GM23338 (cell line): ENCODE results near the gene PDE6H. TPM values are rescaled to one million over a fixed set of nuclear protein-coding genes. Genes with fewer than 3 reads are reported as not detected.

ENCODE experiments used
- ATAC-seq: fragments of 200-7000 bp; cut with Tn5 transposase; 3 replicates; pipeline ENCODE4 v1.9.1; 2020
- DNase-seq: peaks from one replicate; pipeline ENCODE4 v3.0.0-alpha.2; 2015; ENCODE audit warnings: low spot score
- H2AFZ ChIP-seq: fragments of 200-600 bp; sonication (generic); 2 replicates; pipeline ENCODE4 v1.8.0; 2016; ENCODE audit warnings: antibody characterized with exemption, mild to moderate bottlenecking, moderate library complexity
- H3F3A ChIP-seq: fragments of 200-600 bp; sonication (generic); replicated peaks from 2 replicates; pipeline ENCODE4 v1.8.0; 2017; ENCODE audit warnings: antibody characterized with exemption, mixed run types, low read depth
- H3K27ac ChIP-seq: fragments of 200-600 bp; sonication (generic); 2 replicates; pipeline ENCODE4 v1.6.1; 2016; ENCODE audit warnings: low read depth
- H3K27me3 ChIP-seq: fragments of 200-600 bp; sonication (generic); 2 replicates; pipeline ENCODE4 v1.8.0; 2016; ENCODE audit warnings: mild to moderate bottlenecking, mixed run types, moderate library complexity; ENCODE audit not compliant: insufficient read depth
- H3K36me3 ChIP-seq: fragments of 200-600 bp; sonication (generic); 2 replicates; pipeline ENCODE4 v1.8.0; 2016; ENCODE audit warnings: mild to moderate bottlenecking; ENCODE audit not compliant: insufficient read depth
- H3K4me1 ChIP-seq: fragments of 200-600 bp; sonication (generic); 2 replicates; pipeline ENCODE4 v1.8.0; 2016; ENCODE audit warnings: mild to moderate bottlenecking, moderate library complexity; ENCODE audit not compliant: insufficient read depth
- H3K4me2 ChIP-seq: fragments of 200-600 bp; sonication (generic); 2 replicates; pipeline ENCODE4 v1.7.1; 2017; ENCODE audit warnings: mixed run types
- H3K4me3 ChIP-seq: fragments of 200-600 bp; sonication (generic); 2 replicates; pipeline ENCODE4 v1.6.1; 2016; ENCODE audit warnings: mixed run types
- H3K79me2 ChIP-seq: fragments of 200-600 bp; sonication (generic); replicated peaks from 2 replicates; pipeline ENCODE4 v1.8.0; 2017; ENCODE audit warnings: mild to moderate bottlenecking; ENCODE audit not compliant: insufficient read depth
- H3K9me2 ChIP-seq: fragments of 200-600 bp; sonication (generic); 2 replicates; pipeline ENCODE4 v1.8.0; 2017; ENCODE audit not compliant: insufficient read depth
- H4K20me1 ChIP-seq: fragments of 200-600 bp; sonication (generic); replicated peaks from 2 replicates; pipeline ENCODE4 v1.8.0; 2017; ENCODE audit warnings: mild to moderate bottlenecking; ENCODE audit not compliant: insufficient read depth
- H3K27ac Mint-ChIP-seq: 2 replicates; pipeline ENCODE4 v1.8.0; 2020; ENCODE audit warnings: inconsistent platforms, mild to moderate bottlenecking, moderate library complexity, mixed read lengths
- H3K27me3 Mint-ChIP-seq: 3 replicates; pipeline ENCODE4 v1.8.0; 2022; ENCODE audit warnings: low read depth, mild to moderate bottlenecking, moderate library complexity, mixed read lengths, inconsistent platforms; ENCODE audit not compliant: insufficient read depth, poor library complexity
- H3K36me3 Mint-ChIP-seq: 3 replicates; pipeline ENCODE4 v1.8.0; 2021; ENCODE audit warnings: low read depth, mild to moderate bottlenecking, inconsistent platforms, moderate library complexity, mixed read lengths
- H3K4me1 Mint-ChIP-seq: 3 replicates; pipeline ENCODE4 v1.8.0; 2020; ENCODE audit warnings: mild to moderate bottlenecking, inconsistent platforms, mixed read lengths
- H3K4me3 Mint-ChIP-seq: 3 replicates; pipeline ENCODE4 v1.8.0; 2021; ENCODE audit warnings: moderate library complexity, mild to moderate bottlenecking, inconsistent platforms, mixed read lengths
- H3K9me3 Mint-ChIP-seq: 3 replicates; pipeline ENCODE4 v1.8.0; 2020; ENCODE audit warnings: moderate library complexity, mild to moderate bottlenecking, inconsistent platforms, mixed read lengths
- CTCF ChIP-seq, 2 experiments: fragments of 200-600 bp in 1 of 2; sonication (generic) in 1 of 2; conservative IDR thresholded peaks; 2 replicates each; pipeline versions ENCODE4 v1.5.1 to v1.6.1; 2016 to 2017; ENCODE audit warnings: antibody characterized with exemption in 2 of 2, low read depth in 2 of 2, mild to moderate bottlenecking in 2 of 2, moderate library complexity in 1 of 2
- ETS1 ChIP-seq: IDR thresholded peaks from 2 replicates; pipeline ENCODE4 v1.6.1; 2016; ENCODE audit warnings: antibody characterized with exemption
- EZH2 ChIP-seq: fragments of 200-600 bp; sonication (generic); IDR thresholded peaks from one replicate; pipeline ENCODE4 v1.8.0; 2017; ENCODE audit warnings: antibody characterized with exemption, mild to moderate bottlenecking, low read depth; ENCODE audit not compliant: unreplicated experiment
- JUNB ChIP-seq: IDR thresholded peaks from one replicate; pipeline ENCODE4 v1.6.1; 2016; ENCODE audit warnings: antibody characterized with exemption; ENCODE audit not compliant: unreplicated experiment
- NANOG ChIP-seq: IDR thresholded peaks from 2 replicates; pipeline ENCODE4 v1.6.1; 2016; ENCODE audit warnings: antibody characterized with exemption, borderline replicate concordance
- POLR2AphosphoS5 ChIP-seq: IDR thresholded peaks from 2 replicates; pipeline ENCODE4 v1.6.1; 2016; ENCODE audit warnings: antibody characterized with exemption, low read depth
- REST ChIP-seq: IDR thresholded peaks from one replicate; pipeline ENCODE4 v1.6.1; 2018; ENCODE audit warnings: antibody characterized with exemption; ENCODE audit not compliant: unreplicated experiment
- STAT1 ChIP-seq: IDR thresholded peaks from one replicate; pipeline ENCODE4 v1.6.1; 2016; ENCODE audit warnings: antibody characterized with exemption; ENCODE audit not compliant: unreplicated experiment
- ZNF114 ChIP-seq: fragments of 250-450 bp; sonication (Bioruptor Pico); IDR thresholded peaks from 2 replicates; pipeline ENCODE4 v1.5.0; 2020; ENCODE audit warnings: mild to moderate bottlenecking, moderate library complexity
- ZNF331 ChIP-seq: fragments of 250-450 bp; sonication (Bioruptor Pico); IDR thresholded peaks from 2 replicates; pipeline ENCODE4 v1.5.0; 2020; ENCODE audit warnings: low read depth, mild to moderate bottlenecking, moderate library complexity
- polyA plus RNA-seq: library from polyadenylated mRNA; unstranded; fragments of >200 nt; fragmentation: Nextera tagmentation; extraction: Ambion mirVana; gene quantifications from 2 replicates; pipeline ENCODE4 v1.2.1, GENCODE V29; 2016
- total RNA-seq: library from RNA; depleted of rRNA; stranded (reverse); fragments of >200 nt; shearing (Covaris generic); gene quantifications from 2 replicates; pipeline ENCODE4 v1.2.3, GENCODE V29; 2014

Gene PDE6H
- total and polyA plus RNA-seq, 2 experiments from 2014 or later = not detected

GRCh38 chr12:14949631-14950030 lies 23.2 kb upstream of the PDE6H start:
- Mint-ChIP-seq H3K4me3 (no peak overlapping the region), H3K27me3 (no peaks in the 10 kb centered on the region), H3K36me3 (no peaks in the 10 kb centered on the region), H3K4me1 (peaks cover 16% of the 10 kb centered on the region), H3K27ac (no peak overlapping the region), H3K9me3 (no peaks in the 10 kb centered on the region)
- Histone ChIP-seq H3K4me1 (no peaks in the 10 kb centered on the region; the same call in 1 of the 2 replicates), H4K20me1 (no peaks in the 10 kb centered on the region), H3K4me3 (no peak overlapping the region), H3K27me3 (no peaks in the 10 kb centered on the region), H3K36me3 (no peaks in the 10 kb centered on the region), H3K4me2 (no peak overlapping the region), H2AFZ (no peak overlapping the region), H3K79me2 (no peaks in the 10 kb centered on the region), H3K9me2 (no peaks in the 10 kb centered on the region), H3K27ac (no peak overlapping the region), H3F3A (no peaks in the 10 kb centered on the region)
- DNase-seq = no peak
- TF ChIP-seq JUNB = no peak
- no peak for TF ChIP-seq POLR2AphosphoS5
- no peak for ATAC-seq

- TF ChIP-seq NANOG = no peak
- Histone ChIP-seq H3F3A (no peaks in the 10 kb centered on the region), H3K9me2 (no peaks in the 10 kb centered on the region), H4K20me1 (no peaks in the 10 kb centered on the region), H3K4me3 (no peak overlapping the region), H2AFZ (no peak overlapping the region), H3K27me3 (no peaks in the 10 kb centered on the region), H3K4me2 (no peak overlapping the region), H3K4me1 (no peaks in the 10 kb centered on the region; the same call in 1 of the 2 replicates), H3K27ac (no peak overlapping the region), H3K79me2 (no peaks in the 10 kb centered on the region), H3K36me3 (no peaks in the 10 kb centered on the region)
- Mint-ChIP-seq H3K4me1 (peaks cover 16% of the 10 kb centered on the region), H3K27me3 (no peaks in the 10 kb centered on the region), H3K4me3 (no peak overlapping the region), H3K36me3 (no peaks in the 10 kb centered on the region), H3K27ac (no peak overlapping the region), H3K9me3 (no peaks in the 10 kb centered on the region)
- DNase-seq = no peak
- no peak for ATAC-seq
These were observed 22.4 kb upstream of the PDE6H start for GRCh38 chr12:14950421-14950820.

- H3F3A ChIP-seq = no peaks in the 10 kb centered on the region
- H3K9me2 ChIP-seq = no peaks in the 10 kb centered on the region
- no peaks in the 10 kb centered on the region for H3K79me2 ChIP-seq
- no peak overlapping the region for H3K27ac ChIP-seq
- H3K36me3 Mint-ChIP-seq = no peaks in the 10 kb centered on the region
- H3K27me3 ChIP-seq = no peaks in the 10 kb centered on the region
- no peak overlapping the region for H3K4me3 ChIP-seq
- H2AFZ ChIP-seq = no peak overlapping the region
- no peak for ATAC-seq
- H3K4me1 Mint-ChIP-seq = peaks cover 16% of the 10 kb centered on the region
- peak; percentile 42 for DNase-seq
- no peak overlapping the region for H3K4me3 Mint-ChIP-seq
- H3K36me3 ChIP-seq = no peaks in the 10 kb centered on the region
- no peaks in the 10 kb centered on the region; the same call in 1 of the 2 replicates for H3K4me1 ChIP-seq
- H4K20me1 ChIP-seq = no peaks in the 10 kb centered on the region
- H3K4me2 ChIP-seq = no peak overlapping the region
- H3K27ac Mint-ChIP-seq = no peak overlapping the region
- H3K9me3 Mint-ChIP-seq = no peaks in the 10 kb centered on the region
- H3K27me3 Mint-ChIP-seq = no peaks in the 10 kb centered on the region
- TF ChIP-seq REST = no peak
- TF ChIP-seq EZH2 = no peak
- no peak for TF ChIP-seq ZNF331 (CRISPR knock-in tag)
- TF ChIP-seq CTCF (conservative IDR thresholded peaks at IDR 0.05; ENCODE audit: low read depth in 2 of 2) = no peak
- no peak for TF ChIP-seq STAT1
- TF ChIP-seq ETS1 = no peak
- no peak for TF ChIP-seq ZNF114
- TF ChIP-seq NANOG = no peak
These were observed 21.7 kb upstream of the PDE6H start for GRCh38 chr12:14950982-14951746.
